Daoy (cell line): ENCODE data around the gene PDGFC. TPM values are rescaled to one million over a fixed set of nuclear protein-coding genes. Genes with fewer than 3 reads are reported as not detected.

Experiments used
- DNase-seq: peaks from one replicate; pipeline ENCODE4 v3.0.0-alpha.2; 2015; ENCODE audit warnings: low read depth
- total RNA-seq: library from RNA; depleted of rRNA; stranded (reverse); fragments of >200 nt; shearing (Covaris generic); gene quantifications from 2 replicates; pipeline ENCODE4 v1.2.3, GENCODE V29; 2014

Gene PDGFC
- total RNA-seq, 1 experiment from 2014 or later = 34.0 TPM

DNA sequence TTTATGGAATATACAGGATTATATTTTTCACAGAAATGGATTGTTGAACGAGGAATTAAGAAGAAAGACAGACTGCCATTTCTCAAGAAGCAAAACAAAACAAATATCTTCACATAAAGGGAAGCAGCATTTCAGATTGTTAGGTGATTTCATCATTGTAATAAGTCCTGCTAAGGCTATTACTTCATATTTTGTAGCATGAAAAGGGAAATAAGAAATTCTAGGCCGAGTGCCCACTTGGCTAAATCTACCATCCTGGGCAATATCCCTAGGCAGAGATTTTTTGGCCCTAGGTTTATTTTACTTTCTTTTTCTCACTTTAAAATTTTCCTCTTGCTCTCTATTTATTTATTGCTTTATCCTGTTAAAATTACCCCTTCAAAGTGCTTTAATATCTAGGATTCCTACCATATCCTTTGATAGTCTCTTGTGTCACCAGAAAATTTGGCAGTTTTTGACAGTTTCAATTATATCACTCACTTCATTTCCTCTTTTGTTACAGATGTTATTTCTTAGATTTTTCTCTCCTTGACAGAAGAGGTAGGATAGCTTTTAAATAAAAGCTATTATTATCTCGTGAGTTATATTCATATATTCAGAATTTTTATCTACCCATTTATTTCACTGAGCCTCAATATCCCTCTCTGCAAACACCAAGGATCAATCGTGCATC, 142.3 kb downstream of the PDGFC start:
- no peak for DNase-seq

DNA sequence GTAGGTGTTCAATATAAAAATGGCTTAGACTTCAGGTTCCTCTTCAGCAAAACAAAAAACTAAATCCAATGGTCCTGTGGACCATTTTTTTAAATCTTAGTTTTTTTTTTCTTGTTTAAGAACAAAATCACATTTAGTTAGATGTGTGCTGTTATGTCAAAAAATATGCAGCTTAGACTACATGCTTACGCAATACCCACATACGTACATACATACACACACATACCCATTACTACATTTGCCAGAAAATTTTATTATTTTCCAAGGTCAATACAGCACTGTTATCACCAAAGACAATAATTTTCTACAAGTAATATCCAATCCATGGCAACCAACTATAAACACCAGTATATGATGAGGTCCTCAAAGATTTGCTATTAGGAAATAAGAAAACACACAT, 144.1 kb downstream of the PDGFC start:
- no peak for DNase-seq

DNA sequence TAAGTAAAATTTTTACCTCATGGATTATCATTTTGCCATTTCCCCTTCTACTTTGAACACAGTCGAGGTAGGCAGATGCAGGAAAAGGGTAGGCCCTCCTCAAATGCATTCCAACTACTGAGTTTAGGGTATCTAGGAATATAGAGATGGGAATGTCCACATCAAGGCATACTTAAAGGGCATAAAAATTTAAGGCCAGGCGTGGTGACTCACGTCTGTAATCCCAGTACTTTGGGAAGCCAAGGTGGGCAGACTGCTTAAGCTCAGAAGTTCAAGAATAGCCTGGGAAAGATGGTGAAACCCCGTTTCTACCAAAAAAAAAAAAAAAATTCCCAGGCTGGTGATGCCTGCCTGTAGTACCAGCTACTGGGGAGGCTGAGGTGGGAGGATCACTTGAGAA, 146.5 kb downstream of the PDGFC start:
- no peak for DNase-seq

DNA sequence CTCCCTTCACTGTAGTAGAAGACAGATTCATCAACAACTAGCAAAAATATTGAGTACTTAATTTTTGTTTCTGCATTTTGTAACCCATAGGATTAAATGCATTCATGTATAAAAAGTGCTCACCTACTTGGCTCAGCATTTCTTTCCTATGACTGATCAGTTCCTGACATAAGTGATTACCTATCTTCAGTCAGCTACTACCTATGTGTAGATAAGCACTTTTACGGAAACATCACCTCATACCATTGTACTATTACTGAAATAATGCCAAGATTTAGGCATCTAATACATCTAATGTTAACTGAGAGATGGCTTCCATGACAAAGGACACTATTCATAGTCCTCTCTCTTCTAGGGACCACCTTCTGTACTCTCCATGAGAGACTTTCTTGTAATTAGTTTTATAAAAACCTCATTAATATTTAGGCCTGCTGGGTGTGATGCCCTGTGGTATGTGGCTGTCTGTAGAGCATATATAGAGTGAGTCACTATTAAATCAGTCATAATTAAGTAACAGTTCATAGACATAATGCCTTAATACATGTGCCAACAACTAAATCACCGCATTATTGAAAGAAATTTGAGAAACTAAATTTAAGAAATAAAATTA, 147.0 kb downstream of the PDGFC start:
- DNase-seq = no peak

DNA sequence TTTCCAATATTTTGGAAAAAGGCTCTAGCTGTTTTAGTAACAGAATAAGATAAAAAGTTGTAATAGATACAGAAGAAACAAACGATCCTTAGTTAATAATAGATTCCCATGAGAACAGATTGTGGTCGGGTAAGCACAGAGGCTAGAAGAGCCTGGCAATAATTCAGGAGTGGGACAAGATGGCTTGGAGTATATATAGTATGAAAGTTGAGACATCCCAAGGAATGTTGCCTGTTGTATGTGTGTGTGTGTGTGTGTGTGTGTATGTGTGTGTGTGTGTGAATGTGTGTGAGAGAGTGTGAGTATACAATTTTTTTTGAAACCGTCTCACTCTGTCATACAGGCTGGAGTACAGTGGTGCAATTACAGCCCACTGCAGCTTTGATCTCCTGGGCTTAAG, 150.7 kb downstream of the PDGFC start:
- DNase-seq = no peak

DNA sequence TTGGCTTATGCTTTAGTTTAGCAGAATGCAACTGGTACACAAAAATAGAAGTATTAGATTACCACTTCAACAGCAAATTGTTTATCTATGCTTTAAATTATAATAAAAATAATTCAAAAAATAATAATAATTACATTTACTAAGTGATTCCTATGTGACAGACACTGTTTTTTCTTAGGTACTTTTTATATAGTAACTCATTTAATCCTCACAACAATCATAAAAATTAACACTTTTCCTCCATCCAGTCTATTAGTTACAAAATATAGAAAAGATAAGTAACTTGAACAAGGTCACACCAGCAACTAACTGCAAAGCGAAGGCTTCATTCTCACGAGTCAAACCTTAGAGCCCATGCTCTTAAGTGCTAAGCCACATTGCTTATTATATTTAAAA, 155.2 kb downstream of the PDGFC start:
- DNase-seq = no peak

DNA sequence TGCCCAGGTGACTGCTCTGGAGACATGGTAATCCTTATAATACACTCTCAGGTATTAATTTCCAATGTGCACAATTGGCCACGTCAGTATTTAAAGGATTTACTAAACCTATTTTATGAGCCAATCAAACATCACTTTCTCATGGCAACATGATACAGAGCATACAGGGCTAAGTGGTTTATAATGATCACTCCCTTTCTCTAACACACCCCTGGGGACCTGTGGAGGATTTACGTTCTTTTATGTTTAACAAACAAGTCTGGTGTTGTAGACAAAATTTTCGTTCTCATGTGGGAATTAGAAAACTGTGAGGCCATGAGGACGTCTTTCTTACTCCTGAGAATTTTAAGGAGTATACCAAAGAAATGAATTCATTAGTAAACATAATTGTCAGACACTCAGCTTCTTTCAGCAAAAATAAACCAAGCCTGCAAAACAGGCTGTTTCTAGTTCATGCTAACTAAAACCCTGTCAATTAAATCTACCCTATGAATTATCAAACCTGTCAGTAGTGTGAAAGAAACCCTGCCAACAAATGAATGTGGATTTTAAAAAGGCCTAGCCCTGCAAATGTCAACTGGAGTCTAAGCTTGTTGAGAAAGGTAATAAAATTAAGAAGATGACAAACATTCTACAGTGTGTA, 155.8 kb downstream of the PDGFC start:
- DNase-seq = no peak

DNA sequence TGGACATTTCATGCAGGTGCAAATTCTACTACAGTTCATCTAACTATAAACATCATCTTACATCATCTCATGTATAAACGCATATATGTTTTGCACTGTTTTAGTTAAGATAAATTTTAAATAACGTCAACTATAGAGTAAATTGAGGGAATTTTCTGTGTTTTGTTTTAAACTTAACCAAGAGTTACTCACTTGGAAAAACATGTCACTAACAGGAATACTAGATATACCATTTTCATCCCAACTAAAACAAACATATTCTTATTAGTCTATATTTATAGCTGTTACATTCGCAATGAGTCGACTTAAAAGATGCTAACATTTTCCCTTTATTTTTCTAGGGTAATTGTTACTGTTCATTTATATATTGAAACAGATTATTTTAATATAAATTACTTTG, 159.6 kb downstream of the PDGFC start:
- no peak for DNase-seq

DNA sequence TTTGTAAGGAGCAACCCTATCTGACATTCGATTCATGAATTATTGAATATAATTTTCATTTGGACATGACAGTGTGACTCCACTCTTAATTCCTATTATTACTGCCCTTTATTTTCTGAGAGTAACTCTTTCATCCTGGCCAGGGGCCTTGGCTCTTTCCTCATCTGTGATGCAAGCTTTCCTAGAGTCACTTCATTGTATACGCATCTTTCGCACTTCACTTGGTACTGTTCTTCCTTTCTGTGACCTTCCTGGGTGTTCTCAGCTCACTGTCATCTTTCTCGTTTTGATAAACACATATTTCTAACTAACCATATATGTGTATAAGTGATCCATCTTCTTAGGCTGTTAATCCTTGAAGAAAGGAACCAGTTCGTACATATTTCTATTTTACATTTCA, 160.3 kb downstream of the PDGFC start:
- DNase-seq = no peak

DNA sequence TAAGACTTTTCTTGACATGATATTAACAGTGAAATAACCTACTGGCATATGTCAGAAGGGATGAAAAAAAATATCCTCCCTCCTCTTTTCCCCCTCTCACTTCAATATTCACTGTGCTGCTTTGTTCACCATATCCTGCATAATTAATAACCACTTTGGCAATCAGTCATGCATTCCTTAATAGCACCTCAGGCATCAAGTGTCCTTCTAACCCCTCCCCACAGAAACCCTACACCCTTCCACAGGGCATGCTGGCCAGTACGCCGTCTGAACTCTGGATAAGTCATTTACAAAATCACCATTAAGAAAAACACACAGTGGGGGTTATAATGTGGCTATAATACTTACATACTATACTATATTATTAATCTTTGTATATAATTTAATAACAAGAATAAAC, 165.9 kb downstream of the PDGFC start:
- DNase-seq = peak; percentile 3

DNA sequence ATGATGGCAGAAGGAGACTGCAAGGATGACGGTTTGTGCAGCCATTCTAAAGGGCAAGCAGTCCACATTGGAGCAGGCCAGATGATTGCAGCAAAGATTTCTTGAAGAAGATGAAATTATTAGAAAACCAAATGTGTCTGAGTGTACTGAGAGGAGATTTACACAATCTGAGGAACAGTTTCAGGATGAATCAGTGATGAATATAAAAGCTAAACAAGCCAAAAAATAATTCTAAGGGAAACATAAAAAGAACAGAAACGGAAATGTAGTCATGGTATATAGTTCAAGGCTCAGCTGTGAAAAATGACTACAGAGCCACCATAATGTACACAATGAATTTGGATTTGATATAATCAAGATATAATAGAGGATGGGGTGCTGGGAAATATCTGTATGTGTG, 168.5 kb downstream of the PDGFC start:
- no peak for DNase-seq

DNA sequence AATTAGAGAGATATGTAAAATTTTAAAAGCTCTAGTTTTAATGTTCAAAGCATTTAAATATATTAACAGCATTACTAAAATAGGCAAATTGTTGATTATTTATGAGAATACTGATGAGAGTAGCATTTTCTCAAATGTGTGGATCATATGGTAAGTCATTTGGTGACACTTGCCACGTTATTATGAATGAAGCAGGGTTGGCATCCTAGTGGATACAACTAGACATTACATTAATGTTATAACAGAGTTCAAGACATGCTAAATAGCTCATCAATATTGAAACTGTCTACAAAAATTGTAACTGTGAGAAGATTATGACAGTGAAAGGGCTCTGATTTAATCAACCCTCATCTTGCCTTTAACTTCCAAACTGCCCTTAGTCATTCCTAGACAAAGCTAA, 171.1 kb downstream of the PDGFC start:
- DNase-seq = no peak

DNA sequence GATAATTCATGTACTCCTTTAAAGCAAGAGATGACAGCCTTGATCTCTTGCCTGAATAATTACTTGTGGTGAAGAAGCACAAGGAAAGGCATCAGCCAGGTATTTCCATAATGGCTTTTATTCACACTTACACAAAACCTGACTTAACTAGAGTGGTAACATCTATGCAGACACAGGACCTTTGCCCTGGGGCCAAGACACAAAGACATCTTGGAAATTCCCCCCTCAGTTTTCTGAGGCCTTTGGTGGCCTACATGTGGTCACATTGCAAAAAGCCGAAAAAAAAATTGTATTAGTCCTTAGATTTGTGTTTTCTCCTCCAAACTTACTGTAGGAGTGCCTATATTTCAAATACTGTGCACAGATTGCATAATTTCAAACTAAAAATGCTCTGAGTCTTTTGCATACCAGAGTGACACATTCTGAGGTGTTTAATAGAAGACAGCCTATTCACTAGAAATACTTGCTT, 172.4 kb downstream of the PDGFC start:
- no peak for DNase-seq

DNA sequence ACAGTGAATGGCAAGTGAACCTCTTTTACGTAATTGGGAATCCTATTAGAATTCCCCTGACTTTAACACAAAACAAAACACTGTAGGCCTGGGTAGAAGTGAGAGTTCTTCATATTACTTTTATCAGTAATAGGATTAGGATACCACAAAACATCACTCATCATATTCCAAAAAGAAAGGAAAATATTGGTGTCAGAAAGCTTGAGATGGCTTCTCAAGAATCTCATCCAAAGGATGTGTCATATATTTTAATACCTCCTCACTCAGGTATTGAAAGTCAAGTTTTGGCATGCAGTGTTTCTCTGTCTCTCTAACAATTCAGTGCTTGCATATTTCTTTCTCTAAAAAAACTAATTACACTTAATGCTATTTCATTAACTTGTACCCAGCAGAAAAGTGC, 173.2 kb downstream of the PDGFC start:
- no peak for DNase-seq

DNA sequence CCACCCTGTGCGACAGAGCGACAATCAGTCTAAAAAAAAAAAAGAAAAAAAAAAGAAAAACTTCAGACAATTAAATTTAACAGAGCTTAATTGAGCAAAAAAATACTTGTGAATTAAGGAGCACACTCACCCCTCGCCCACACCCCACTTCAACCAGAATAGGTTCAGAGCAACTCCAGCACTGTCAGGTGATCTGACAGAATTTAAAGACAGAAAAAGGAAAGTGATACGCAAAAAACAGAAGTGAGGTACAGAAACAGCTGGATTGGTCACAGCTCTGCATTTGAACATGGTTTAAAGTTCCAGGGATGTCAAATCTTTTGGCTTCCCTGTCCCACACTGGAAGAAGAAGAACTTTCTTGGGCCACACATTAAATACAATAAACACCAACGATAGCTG, 174.4 kb downstream of the PDGFC start:
- no peak for DNase-seq

DNA sequence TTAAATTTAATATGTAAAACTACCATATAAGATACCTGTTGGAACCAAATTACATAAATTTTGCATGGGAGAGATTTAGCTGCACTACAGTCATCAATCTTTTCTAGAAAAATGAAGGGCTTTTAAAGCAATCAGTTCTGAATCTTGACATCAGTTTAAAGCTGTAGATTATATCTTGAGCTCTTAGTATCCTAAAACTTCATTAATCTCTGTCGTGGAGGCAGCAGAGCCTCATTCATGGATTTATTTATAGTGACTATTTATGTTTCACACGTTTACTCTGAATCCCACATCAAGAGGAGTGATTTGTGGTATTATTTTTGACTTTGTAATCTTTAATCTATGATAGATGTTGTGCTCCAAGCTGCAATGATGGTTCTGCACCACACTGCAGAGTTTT, 175.9 kb downstream of the PDGFC start:
- DNase-seq = no peak

DNA sequence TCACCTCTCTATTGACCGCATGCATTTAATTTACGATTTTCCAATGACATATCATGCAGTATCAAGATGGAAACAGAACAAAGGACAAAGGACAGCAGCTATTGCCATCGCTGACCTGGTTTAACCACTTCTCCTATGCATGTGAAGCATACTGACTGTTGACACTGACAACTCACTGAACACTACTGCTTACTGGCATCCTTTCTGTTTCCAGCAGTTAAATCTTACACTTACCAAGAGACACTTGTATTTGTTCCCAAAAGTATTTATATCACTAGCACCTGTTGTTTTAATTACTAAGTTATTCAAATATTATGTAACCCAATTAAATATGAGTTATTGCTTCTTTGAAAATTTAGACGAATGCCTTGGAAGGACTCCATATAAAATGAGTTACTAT, 176.7 kb downstream of the PDGFC start:
- DNase-seq = no peak

DNA sequence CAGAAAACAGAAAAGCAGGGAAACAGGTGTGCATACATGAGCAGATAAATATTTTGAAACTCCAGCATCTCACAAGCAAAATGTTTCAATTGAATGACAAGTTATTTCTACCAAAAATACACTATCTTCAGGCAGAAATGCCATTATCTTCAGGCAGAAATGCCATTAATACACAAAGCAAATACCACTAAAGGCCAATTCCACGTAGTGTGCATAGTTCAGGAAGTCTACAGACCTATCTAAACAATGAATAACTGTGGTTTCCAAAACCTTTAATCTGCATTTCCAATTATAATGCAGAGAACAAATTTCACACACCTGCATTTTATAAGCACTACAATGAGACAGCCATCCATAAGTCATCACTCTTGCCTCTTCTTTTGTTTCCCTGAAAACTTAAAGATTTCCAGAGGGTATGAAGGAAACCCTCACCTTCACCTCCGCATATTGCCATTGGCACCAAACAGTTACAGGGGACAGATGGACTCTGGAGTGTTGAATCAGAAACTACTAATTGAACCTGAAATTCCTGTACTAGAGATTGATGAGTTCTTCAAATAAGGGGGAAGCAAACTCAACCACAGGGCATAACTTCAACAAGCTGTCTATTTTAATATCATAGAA, 179.0 kb downstream of the PDGFC start:
- DNase-seq = no peak

DNA sequence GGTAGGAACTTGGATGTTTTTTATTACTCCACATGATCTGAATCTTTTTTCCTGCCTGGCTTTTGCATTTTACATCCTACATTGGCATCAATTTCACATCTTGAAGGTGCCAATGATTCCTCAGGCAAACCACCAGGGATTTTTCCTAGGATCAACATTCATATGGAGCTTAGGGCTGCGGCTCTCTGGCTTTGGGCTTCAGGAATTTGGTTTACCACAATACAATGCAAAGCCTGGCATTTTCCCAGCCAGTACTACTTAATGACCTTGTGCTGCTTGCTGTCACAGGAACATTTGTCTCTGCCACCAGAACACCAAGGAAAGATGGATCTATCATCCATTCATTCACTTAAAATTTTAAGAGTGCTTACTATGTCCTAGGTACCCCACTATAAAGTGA, 180.7 kb downstream of the PDGFC start:
- DNase-seq = peak; percentile 69

DNA sequence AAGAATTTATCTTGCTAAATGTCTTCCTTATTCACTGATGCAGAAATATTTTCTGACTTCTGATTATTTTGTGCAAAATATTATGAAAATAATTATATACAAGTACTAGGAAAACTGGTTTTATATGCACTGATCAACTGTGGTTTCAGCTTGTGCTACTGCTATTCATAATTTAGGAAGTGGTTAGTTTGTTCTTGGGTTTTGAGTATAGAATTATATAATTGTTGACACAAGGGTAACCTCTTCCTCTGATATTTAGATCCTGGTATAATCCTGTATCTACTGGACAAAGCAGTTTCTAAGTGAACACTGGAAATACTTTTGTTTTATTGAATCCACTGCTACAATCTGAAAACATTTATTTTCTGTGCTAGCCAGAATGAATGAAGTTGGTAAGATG, 182.8 kb downstream of the PDGFC start:
- no peak for DNase-seq

DNA sequence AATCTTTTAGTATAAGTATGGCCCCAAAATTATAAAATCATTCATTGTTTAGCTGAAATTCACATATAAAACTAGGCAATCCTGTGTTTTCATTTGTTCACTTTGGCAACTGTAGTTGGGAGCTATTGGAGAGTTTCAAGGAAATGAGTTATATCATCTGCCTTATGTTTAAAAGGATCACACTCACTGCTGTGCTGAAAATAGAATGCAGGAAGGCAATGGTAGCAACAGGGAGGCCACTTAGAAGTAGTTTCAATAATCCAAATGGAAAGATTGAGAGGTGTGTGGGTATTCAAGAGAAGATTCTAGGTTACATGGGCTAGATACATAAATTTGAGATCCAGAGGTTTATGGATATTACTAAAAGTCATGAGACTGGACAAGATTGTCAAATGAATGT, 184.9 kb downstream of the PDGFC start:
- no peak for DNase-seq

DNA sequence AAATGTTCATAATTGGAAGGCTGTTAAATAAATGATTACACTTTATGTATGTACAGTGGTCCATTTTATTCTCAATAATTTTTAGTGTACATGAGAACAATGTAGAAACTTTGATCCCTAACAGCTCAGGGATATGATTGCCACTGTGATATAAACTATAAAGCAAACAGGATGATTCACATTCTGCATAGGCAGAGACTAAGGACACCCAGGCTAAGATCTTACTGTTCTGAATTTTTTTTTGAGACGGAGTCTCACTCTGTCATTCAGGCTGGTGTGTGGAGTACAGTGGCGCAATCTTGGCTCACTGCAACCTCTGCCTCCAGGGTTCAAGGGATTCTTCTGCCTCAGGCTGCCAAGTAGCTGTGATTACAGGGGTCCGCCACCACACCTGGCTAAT, 186.6 kb downstream of the PDGFC start:
- DNase-seq = no peak

DNA sequence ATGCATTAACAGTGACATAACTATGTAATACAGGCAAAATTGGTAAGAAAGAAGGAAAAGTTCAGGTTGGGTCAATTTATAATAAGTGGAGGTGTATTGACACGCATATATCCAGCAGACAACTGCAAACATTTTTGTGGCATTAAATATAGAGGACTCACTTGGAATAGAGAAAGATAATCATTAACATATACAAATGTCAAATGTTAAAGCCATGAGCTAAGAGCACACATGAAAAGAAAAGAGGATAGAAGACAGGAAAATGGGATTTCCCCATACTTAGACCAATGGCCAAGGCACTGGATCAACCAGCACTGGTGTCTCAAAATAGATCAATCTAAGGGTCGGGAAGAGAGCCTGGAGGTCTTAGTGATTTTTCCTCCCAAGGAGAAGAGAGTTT, 187.6 kb downstream of the PDGFC start:
- no peak for DNase-seq
